Muscle of back (tissue), 11 donors: Measurements from ENCODE around the gene MAD2L1BP. TPM values are rescaled to one million over a fixed set of nuclear protein-coding genes. Genes with fewer than 3 reads are reported as not detected.

ENCODE experiments used
- DNase-seq, 3 donors: peaks; one replicate each; pipeline versions ENCODE4 v3.0.0 to v3.0.0-alpha.2; 2013
- polyA plus RNA-seq, 10 donors: library from polyadenylated mRNA; unstranded; fragments of 120-200 nt; gene quantifications; one replicate each; pipeline ENCODE4 v1.2.1, GENCODE V29; 2013; ENCODE audit not compliant: insufficient read length in 10 of 10

Gene MAD2L1BP
- polyA plus RNA-seq, 10 donors, result 16.0 to 19.8 (median 17.4) TPM

DNA sequence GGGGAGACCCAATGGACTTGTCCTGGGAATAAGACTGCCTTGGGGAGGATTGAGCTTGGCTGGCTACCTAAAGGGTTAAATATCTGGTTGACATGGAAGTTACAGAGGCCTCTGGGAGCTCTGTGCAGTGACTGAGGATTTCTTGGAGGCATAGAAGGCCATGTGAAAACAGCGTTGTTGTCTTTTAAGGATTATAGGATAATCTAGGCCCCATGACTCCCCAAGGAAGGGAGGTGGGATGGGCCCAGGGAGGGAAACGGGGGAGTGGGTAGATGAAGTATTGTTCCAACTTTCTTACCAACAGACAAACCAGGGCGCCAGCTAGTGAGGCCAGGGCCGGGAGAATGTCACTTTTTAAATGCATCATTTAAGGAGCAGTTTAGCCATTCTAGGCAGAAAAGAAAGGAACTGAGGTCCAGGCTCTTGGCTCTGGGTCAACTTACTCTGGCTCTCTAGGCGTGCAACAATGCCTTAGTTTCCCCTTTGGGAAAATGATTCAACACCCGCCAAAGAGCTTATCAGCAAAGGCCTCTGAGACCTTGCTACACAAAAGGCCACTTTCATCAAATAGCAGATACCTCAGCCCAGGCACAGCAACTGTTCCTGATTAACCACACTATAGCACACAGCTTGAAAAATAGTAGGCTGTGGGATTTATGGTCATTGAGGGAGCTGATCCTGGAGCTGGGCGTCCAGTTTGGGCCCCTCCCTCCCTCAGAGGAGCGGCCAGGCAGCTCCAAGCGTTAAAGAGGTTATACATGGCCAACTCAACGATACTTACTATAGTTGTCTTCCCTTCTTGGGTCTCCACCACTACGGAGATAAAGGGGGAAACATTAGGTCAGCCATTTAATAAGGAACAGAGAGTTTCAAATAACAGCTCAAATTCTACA is 44.9 kb downstream of the MAD2L1BP start:
- peak in 1 of 3 donors; percentile 83 for DNase-seq

DNA sequence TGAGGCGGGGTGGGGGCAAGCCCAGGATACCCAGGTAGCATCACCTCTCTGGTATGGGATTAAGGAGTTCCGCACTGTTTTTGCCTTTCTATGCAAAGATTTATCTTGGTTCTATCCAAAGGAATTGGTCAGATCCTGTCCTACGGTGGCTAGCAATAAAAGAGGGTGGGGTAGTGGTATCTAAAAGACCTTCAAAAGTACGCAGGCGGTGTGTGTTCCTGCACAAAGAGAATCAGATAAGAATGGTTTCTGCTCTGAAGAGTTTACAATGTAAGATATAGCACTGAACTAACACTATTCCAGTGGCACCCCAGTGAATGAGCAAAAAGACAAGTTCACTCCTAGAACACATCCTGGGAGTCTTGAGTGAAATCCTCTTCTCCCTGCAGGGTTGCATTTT is 45.7 kb downstream of the MAD2L1BP start:
- DNase-seq, result no peak

DNA sequence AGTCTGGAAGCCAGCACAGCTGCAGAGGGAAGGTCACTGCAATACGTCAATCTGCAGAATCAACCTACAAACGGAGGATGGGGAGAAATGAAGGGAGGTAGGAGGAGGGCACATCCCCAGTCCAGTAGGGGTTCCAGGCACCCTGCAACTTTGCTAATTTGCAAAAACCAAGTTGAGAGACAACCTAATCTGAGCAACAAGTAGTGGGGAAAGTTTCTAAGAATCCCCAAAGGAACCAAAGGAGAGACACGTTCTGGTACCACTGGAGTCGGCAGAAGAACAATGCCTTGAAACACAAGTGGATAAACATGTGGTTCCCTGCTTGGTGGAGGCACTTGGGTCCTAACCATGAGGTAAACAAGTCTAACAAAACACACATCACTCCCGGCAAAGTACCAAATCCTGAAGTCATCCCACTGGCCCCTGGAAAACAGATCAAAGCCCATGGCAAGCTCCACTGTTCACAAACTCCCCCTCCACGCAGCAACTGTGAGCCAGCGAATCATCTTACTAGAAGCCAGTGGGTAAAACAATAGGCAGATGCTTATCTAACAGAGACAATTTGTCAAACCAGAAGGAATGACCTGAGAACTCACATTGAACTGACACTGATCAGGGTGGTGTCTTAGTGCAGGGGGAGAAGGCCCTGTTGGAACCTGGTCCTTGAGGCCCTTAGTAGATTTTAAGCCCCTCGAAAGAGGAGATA is 47.2 kb downstream of the MAD2L1BP start:
- DNase-seq, result peak in 1 of 3 donors; percentile 25

DNA sequence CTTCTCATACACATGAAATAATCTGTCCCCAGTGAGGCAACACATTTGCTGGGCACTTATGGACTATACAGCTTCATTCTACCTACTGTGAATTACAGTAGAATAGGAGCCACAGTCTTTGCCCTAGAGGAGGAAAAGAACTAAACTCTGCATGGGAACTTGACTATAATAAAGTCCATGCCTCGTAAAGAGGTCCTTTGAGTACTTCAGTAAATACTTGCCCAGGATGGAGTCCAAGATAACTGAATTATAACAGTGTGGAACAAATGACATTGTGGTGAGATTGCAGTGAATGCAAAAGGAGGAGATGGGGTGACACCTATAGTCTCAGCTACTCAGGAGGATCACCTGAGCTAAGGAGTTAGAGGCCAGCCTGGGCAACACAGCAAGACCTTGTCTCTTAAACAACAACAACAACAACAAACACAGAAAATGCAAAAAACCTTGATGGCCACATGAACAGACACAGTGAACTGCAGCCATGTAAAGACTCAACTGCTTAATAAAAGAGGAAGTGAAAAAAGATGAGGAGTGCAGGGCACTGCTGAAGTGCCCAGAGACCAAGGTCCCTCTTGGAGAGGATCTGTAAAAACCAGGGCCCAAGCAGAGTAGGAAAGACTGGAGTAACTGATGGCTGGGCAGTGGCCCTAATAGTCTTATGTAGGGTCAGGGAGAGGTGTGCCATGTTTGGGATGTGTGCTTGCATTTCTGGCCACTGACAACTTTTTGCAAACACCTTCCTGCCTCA is 48.2 kb downstream of the MAD2L1BP start:
- no peak for DNase-seq

GRCh38 chr6:43687079-43687436 is 51.4 kb downstream of the MAD2L1BP start:
- no peak for DNase-seq

DNA sequence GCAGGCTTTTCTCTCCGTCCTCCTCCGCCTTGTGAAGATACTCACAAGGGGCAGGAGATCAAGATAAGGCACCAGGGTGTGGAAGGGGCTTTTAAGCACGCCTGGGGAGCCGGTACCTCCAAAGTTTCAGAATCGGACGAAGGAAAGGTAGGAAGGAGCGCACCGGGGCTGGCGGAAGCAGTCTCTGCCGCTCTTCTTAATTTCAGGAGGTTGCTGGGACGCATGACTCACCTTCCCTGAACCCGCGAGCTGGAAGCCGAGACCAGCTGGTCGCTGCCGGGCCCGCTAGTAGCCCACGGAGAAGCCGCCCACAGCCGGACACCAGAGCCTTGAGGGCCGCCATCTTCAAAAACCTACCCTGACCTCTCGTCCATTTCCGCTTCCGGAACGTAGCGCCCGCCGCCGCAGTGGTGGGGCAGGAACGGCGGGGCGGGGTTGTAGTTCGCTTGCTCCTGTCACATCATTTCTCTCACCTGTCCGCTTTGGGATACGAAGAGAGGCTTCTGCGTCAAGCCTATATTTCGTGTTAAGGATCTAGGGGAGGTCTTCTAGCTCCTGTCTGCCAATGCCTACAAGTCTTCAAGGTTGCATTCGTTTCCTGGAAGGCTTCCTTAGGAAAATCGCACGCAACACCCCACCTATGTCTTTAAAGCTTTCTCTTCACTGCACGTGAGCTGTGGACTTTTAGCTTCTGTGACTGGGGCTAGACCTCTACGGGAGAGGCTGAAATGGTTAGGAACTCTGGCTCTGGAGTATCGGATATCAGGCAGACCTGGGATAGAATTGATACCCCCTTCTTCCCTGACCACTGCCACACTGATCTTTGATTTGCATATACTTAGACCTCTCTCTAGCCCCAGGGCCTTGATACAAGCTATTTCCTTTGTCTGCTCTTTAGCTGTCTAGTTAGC is 52.1 kb downstream of the MAD2L1BP start, which contains the start of gene MRPS18A:
Gene MRPS18A (minus strand): TSS at position 355 of the 911 bp plus-strand sequence. CDS start 12 bp downstream, at position 343.
- DNase-seq, result peak in 2 of 3 donors; percentile 76 to 92

DNA sequence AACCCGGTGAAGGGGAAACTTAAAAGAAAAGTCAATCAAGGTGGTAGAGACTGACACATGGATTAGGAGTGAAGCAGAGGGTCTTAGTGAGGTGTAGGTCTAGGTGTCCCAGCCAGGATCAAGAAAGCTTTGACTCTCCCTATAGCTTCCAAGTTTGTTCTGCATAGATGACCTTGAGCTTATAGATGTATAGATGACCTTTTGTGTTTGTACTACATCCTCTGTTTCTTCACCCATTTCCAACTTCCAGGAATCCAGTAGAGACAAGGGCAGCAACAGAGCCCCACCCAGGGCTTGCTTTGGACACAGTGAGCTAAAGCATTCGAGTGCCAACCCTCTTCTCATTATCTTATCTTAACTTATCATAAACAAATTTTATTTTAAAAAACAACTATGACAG is 53.8 kb downstream of the MAD2L1BP start:
- no peak for DNase-seq

Other genes with a start within 250 kb of the MAD2L1BP start
- gene ABCC10, start 208.3 kb upstream of the MAD2L1BP start, polyA plus RNA-seq, result 10 to 100 TPM in 9 of 10 donors, 1 to 10 TPM in 1; 9.8 to 19.7 (median 13.7) TPM
- gene DLK2, start 180.3 kb upstream of the MAD2L1BP start, polyA plus RNA-seq, result 1 to 10 TPM; 1.4 to 4.3 (median 2.1) TPM
- gene TJAP1, start 158.3 kb upstream of the MAD2L1BP start, polyA plus RNA-seq, result 10 to 100 TPM; 17.8 to 35.8 (median 25.1) TPM
- gene LRRC73, start 125.5 kb upstream of the MAD2L1BP start, polyA plus RNA-seq, result under 1 TPM; 0.10 to 0.26 (median 0.15) TPM
- gene YIPF3, start 118.9 kb upstream of the MAD2L1BP start, polyA plus RNA-seq, result 100 to 1,000 TPM in 1 of 10 donors, 10 to 100 TPM in 9; 75.0 to 103 (median 83.3) TPM
- 10 to 100 TPM; 13.6 to 22.3 (median 17.0) TPM for gene POLR1C, start 118.8 kb upstream of the MAD2L1BP start, polyA plus RNA-seq
- 10 to 100 TPM; 19.8 to 37.0 (median 28.1) TPM for gene XPO5, start 59.8 kb upstream of the MAD2L1BP start, polyA plus RNA-seq
- 10 to 100 TPM; 10.4 to 17.9 (median 12.8) TPM for gene POLH, start 59.7 kb upstream of the MAD2L1BP start, polyA plus RNA-seq
- 10 to 100 TPM; 29.3 to 57.9 (median 36.7) TPM for gene GTPBP2, start 6.6 kb upstream of the MAD2L1BP start, polyA plus RNA-seq
- gene RSPH9, start 9.2 kb downstream of the MAD2L1BP start, polyA plus RNA-seq, result 1 to 10 TPM in 1 of 10 donors, under 1 TPM in 9; 0.28 to 1.1 (median 0.70) TPM
- 10 to 100 TPM; 25.5 to 33.5 (median 29.8) TPM for gene MRPS18A, start 52.0 kb downstream of the MAD2L1BP start, polyA plus RNA-seq
- gene VEGFA, start 134.4 kb downstream of the MAD2L1BP start, polyA plus RNA-seq, result 100 to 1,000 TPM in 1 of 10 donors, 10 to 100 TPM in 9; 59.9 to 105 (median 69.1) TPM